GM21576 (cell line): Measurements from ENCODE around the gene ZNF668.
"Not testable (repeated sequence)": the region's sequence is repeated elsewhere in the genome, so short reads cannot be mapped to it uniquely, and the experiment has no call there.

Source experiments
- ATAC-seq: cut with Tn5 transposase; IDR thresholded peaks from one replicate; pipeline ENCODE4 v1.9.1; 2021; ENCODE audit warnings: mild to moderate bottlenecking, moderate library complexity; ENCODE audit not compliant: unreplicated experiment

Gene ZNF668

DNA sequence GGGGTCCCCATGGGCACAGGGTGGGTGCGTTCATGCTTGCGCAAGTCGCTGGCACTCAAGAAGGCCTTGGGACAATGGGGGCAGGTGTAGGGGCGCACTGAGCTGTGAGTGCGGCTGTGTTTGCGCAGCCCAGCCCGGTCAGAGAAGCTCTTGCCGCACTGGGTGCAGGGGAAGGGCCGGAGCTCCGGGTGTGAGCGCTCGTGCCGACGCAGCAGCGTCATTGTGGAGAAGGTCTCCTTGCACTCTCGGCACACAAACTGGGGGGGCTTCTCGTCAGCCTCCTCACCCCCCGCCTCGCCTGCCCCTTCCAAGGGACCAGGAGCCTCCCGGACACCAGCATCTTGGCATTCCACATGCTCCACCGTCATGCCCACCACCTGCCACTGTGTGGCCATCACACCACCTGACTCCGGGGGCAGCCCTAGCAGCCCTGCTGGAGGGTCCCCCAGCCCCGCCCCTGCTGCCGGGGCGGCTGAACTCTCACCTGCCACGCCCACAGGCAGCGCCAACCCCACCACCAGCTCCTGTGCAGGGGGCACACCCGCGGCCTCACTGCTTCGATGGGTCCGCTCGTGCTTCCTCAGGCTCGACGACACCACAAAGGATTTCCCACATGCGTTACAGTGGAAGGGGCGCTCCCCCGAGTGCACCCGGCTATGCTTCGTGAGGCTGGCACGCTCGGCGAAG lies 12.8 kb downstream of the ZNF668 start:
- no peak for ATAC-seq

GRCh38 chr16:31055613-31056012 lies 18.4 kb downstream of the ZNF668 start:
- no peak for ATAC-seq

DNA sequence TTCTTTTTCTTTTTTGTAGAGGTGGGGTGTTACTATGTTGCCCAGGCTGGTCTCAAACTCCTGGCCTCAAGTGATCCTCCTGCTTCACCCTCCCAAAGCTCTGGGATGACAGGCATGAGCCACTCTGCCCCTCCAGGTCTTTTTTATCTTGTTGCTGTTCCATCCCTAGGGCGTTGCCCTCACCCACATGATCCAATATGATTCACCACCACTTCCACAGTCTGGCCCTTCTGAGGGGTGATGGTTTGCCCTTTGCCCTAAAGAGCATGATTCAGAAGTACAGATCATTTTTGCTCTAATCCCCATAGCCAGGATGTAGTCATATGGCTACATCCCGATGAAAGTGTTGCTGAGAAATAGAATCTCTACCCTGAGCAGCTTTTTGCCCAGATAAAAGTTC lies 21.9 kb downstream of the ZNF668 start:
- ATAC-seq = no peak

GRCh38 chr16:31050280-31051030 lies 23.6 kb downstream of the ZNF668 start:
- no peak for ATAC-seq

DNA sequence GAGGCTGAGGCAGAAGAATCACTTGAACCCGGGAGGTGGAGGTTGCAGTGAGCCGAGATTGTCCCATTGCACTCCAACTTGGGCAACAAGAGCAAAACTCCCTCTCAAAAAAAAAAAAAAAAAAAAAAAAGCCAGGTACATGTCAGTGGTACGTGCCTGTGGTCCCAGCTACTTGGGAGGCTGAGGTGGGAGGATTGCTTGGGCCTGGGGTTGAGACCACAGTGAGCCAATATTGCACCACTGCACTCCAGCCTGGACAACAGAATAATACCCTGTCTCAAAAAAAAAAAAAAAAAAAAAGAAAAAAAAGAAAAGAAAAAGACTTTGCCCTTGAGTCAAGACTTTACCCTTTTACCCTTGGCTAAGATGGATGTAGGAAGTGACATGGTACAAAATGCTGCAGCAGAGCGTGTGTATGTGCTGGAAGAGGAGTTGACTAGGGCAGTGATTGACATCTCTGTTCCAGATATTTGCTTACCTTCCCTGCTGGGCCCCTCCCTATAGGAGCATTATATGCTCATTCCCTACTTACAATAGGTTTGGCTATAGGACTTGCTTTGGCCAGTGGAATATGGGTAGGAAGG lies 30.1 kb downstream of the ZNF668 start:
- no peak for ATAC-seq

- no peak for ATAC-seq
Measured at GRCh38 chr16:31043352-31043751, 30.7 kb downstream of the ZNF668 start.

GRCh38 chr16:31042866-31043265 lies 31.2 kb downstream of the ZNF668 start:
- no peak for ATAC-seq

- ATAC-seq = no peak
Measured at GRCh38 chr16:31038993-31039392, 35.0 kb downstream of the ZNF668 start.

GRCh38 chr16:31036691-31037090 lies 37.3 kb downstream of the ZNF668 start:
- ATAC-seq = no peak

- ATAC-seq = peak; percentile 44
Measured at GRCh38 chr16:31033709-31034492, 40.1 kb downstream of the ZNF668 start.

DNA sequence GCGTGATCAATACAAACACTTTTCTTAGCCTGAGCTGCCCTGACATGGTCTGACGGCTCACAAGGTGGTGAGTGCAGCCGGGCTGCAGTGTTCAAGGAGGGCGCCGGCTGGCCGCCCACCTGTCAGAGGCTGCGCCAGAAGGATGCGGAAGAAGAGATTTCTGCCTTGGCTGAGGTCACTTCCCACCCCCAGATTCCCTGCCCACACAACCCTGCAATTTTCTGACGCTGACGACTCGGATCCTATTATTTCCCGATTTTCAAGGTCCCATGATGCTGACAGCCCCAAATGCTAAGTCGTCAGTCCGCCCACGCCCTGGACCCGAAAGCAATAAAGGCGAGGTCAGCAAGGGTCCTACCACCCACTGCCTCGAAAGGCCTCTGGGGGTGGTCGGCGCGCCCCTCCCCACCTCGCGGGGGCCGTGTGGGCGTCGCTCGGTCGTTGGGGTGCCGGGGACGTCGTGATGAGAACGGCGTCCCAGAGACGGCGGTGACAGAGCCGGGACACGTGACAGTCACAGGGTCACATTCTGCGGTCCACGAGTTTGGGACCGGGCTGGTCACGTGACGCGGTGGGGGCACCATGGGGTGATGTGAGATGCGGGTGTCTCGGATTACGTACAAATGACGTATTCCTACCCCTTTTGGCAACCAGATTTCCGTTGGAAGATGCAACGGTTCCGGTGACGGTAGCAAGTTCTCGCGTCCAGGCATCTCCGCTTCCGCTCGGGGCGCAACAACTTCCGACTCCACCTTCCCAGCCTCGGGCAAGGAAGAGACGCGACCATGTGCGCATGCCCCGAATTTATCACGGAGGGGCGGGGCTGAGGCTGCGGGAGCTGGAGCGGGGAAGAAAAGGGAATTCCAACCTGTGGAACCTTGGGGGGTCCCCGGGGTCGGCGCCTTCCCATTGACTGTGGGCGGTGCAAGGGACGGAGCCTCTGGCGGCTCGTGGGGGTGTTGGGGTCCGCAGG lies 41.0 kb downstream of the ZNF668 start, which contains the start of gene STX4:
Gene STX4, plus strand, starts transcription at position 823 of the 973 bp plus-strand sequence. CDS start 248 bp downstream, outside the sequence.
- ATAC-seq = peak; percentile 81

- no peak for ATAC-seq
Measured at GRCh38 chr16:31031276-31031675, 42.8 kb downstream of the ZNF668 start.

- no peak for ATAC-seq
Measured at GRCh38 chr16:31029272-31029671, 44.8 kb downstream of the ZNF668 start.

DNA sequence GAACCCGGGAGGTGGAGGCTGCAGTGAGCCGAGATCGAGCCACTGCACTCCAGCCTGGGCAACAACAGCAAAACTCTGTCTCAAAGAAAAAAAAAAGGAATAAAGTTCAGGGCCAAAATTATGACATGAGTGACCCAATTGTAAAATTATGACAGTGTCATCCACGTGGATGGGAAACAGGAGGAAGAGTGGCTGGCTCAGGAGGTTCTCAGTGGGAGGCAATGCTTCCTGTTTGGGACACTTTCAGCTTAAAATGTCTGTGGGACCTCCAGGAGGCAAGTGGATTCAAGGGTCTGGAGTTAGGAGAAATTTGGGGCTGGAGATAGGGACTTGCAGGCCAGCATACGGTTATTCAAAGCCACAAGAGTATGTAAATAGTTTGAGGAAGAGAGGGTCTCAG lies 48.7 kb downstream of the ZNF668 start:
- ATAC-seq = no peak

- ATAC-seq = no peak
Measured at GRCh38 chr16:31023627-31024226, 50.3 kb downstream of the ZNF668 start.

GRCh38 chr16:31023252-31023602 lies 50.8 kb downstream of the ZNF668 start:
- ATAC-seq = no peak

- no peak for ATAC-seq
Measured at GRCh38 chr16:31022544-31023251, 51.3 kb downstream of the ZNF668 start.

DNA sequence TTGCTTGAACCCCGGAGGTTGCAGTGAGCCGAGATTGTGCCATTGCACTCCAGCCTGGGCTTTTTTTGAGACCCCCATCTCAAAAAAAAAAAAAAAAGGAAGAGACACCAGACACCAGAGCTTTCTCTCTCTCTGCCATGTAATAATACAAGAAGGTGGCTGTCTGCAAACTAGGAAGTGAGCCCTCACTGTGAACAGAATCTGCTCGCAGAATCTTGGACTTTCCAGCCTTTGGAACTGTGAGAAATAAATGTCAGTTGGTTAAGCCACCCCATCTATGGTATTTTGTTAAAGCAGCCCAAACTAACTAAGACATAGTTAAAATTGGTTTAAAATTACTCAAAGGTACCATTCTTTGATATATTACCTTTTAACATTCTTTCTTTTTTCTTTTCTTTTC lies 53.5 kb downstream of the ZNF668 start:
- ATAC-seq = no peak

GRCh38 chr16:31017756-31018155 lies 56.3 kb downstream of the ZNF668 start:
- not testable (repeated sequence) for ATAC-seq
